Measurements from ENCODE around the gene HOXD8.

HOXD8 gene

DNA sequence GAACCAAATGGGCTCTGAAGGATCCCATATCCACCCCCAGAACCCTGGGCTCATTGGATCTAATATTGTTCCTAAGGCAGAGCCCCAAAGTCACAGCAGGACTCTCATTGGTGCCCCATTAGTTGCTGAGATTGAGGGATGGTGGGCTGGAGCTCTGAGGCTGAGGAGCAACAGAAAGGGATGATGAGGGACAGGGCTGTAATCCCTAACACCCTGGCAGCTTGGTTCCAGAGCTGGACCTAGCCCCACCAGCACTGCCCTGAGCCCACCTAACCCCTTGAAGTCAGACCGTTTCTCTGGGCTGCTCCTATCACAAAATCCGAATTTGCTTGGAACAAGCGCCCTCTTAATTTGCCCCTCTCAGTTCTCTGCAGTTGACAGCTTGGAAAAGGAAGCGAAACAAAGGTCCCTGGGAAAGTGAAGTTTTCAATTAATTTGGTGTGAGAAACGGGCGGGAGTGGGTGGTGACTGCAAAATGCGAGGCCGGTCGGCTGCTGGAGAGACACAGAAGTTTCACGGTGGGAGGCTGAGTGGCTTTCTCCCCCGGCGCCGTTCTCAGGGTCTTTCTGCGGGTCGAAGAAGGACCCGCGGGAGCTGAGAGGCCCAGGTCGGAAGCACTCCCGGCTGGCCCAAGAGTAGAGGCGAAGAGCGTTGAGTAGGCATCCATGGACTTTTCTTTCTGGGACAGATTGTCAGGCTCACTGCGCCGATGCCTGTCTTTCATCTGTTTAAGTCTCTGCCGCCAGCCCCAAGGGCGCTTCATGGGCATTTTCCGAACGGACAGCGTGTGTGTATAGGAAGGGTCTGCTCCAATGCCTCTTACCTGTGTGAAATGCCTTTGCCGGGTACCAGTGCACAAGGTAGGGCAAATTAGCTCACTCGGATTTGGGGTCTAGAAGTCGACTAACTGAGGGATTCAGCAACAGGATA lies 37.9 kb upstream of the HOXD8 start:
- no peak for DNase-seq

- DNase-seq, result no peak
Measured at GRCh38 chr2:176092270-176093144, 37.0 kb upstream of the HOXD8 start, which contains the start of gene HOXD13. HOXD13 (plus strand) TSS chr2:176092721; CDS start chr2:176092891, 170 bp downstream.

DNA sequence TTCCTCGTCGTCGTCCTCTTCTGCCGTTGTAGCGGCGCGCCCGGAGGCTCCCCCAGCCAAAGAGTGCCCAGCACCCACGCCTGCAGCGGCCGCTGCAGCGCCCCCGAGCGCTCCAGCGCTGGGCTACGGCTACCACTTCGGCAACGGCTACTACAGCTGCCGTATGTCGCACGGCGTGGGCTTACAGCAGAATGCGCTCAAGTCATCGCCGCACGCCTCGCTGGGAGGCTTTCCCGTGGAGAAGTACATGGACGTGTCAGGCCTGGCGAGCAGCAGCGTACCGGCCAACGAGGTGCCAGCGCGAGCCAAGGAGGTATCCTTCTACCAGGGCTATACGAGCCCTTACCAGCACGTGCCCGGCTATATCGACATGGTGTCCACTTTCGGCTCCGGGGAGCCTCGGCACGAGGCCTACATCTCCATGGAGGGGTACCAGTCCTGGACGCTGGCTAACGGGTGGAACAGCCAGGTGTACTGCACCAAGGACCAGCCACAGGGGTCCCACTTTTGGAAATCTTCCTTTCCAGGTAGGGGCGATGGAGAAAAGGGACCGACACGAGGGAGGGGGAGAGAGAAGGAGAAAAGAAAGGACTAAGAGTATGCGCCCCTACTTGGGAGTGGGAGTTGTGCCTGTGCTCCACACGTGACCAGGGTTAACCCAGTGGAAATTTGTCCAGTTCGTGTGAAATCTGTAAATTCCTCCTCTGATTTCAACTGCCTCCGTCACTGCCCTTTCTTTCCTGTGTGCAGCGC lies 36.2 kb upstream of the HOXD8 start:
- DNase-seq, result no peak

DNA sequence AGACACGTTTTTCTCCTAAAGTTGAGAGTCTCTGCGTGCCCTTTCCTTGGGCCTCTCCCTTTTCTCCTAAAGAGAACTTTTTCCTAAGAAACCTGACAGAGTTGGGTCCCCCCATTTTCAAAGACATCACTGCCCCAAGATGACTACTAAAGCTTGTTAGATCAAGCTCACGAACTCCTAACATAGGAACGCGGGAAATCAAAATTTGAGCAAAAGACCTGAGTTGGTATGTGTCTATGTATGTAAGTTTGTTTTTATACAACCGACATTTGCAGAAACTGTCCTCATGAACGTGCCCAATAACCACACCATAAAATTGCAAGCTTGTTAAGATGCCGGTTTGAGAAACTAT lies 35.6 kb upstream of the HOXD8 start:
- no peak for DNase-seq

DNA sequence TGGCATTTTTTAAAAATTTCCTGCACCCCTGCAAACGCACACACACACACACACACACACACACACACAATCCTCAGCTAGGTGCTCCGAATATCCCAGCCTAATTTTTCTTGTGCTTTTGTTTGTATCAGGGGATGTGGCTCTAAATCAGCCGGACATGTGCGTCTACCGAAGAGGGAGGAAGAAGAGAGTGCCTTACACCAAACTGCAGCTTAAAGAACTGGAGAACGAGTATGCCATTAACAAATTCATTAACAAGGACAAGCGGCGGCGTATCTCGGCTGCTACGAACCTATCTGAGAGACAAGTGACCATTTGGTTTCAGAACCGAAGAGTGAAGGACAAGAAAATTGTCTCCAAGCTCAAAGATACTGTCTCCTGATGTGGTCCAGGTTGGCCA lies 35.2 kb upstream of the HOXD8 start:
- DNase-seq, result no peak

GRCh38 chr2:176095421-176095820 lies 34.1 kb upstream of the HOXD8 start:
- no peak for DNase-seq

DNA sequence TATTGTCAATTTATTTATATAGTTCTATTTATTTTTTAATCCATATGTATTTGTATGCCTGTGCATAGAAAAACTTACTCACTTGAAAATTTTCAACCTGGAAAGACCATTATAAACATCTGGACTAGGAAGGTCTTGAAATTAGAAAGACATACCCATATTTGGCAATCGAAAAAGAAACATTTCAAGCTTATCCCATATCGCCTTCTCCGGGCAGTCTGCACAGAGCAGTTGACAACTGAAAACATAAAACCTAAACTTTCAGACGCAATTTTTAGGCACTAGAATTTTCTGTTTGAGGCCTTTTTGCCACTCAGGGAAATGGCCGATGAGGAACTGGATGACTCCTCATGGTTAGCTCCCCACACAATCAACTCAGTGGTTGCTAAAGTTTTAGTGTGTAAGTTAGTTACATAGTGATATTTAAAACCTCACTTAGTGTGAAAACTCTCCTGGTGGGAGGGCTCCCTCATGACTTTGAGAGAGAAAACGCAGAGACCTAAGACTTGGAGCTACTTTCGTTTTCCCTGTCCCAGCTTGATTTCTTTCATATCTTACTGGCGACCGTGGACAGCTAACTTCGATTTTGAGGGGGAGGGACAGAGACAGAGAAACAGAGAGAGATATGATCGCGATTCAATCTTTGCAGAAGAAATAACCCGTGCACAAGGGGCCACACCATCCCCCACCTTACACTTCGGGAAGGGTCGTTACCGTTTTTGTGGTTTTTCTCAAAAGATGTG lies 33.1 kb upstream of the HOXD8 start:
- no peak for DNase-seq

GRCh38 chr2:176096986-176097819 lies 32.3 kb upstream of the HOXD8 start:
- peak; percentile 54 for DNase-seq

GRCh38 chr2:176097820-176098365 lies 31.6 kb upstream of the HOXD8 start:
- DNase-seq, result no peak

DNA sequence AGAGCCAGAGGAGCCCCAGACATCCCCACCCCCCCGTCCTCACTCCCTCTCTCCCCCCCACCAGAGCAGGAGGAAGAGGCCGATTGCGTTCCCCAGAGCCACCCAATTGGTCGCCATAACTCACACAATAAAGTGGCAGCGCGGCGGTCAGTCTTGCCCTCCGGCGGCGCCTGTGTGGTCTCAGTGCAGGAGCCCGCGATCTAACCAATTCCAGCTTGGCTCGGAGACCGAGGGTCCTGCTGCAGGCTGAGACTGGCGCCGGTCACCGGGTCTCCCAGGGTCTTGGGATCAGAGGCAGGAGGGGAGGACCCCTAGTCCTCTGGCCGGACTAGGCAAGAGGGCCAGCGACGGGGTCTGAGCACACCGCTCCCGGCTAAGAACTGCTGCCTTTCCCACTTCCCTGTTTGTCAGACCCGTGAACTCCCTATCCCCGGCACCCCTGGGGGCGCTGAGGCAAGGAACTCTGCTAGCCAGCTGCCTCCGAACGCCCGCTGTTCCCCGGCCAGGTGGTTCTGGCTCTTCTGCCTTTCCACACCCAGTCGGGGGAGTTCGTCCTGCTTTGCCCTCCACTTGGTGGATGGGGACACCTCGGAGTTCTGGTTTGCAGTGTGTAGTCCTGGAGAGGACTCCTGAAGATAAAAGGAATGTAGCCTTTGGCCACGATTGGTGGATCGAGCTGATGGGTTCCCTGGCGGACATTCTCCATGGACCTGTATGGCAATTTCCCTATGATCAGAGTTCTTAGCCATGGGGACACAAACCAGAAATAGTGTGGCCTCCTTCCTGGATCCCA lies 30.9 kb upstream of the HOXD8 start:
- DNase-seq, result no peak

- no peak for DNase-seq
Measured at GRCh38 chr2:176099159-176099727, 30.3 kb upstream of the HOXD8 start.

GRCh38 chr2:176099728-176100546 lies 29.6 kb upstream of the HOXD8 start, which contains the start of gene HOXD12:
HOXD12 (plus strand) TSS chr2:176099795; CDS start chr2:176099802, 7 bp downstream.
- DNase-seq, result no peak

DNA sequence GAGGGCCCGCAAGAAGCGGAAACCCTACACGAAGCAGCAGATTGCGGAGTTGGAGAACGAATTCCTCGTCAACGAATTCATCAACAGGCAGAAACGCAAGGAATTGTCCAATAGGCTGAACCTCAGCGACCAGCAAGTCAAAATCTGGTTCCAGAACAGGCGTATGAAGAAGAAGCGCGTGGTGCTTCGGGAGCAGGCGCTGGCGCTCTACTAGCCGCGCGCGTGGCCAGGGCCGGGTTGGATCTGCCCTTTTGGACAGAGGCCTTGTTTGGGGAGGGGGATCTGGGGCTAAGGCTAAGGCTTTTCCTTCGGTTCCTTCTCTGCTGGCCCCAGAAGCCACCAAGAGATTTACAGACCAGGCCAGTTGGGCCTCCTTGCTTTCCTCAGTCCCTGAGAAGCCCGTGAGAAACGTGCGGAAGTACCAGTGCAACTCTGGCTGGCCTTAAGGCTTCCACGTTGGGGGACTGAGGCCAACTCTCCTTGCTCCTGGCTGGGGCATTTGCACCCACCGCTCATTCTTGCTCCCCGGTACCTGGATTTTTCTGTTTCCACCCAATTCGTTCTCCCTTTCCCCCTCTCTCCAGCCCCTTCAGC lies 28.9 kb upstream of the HOXD8 start:
- no peak for DNase-seq

GRCh38 chr2:176101216-176101830 lies 28.2 kb upstream of the HOXD8 start:
- no peak for DNase-seq

DNA sequence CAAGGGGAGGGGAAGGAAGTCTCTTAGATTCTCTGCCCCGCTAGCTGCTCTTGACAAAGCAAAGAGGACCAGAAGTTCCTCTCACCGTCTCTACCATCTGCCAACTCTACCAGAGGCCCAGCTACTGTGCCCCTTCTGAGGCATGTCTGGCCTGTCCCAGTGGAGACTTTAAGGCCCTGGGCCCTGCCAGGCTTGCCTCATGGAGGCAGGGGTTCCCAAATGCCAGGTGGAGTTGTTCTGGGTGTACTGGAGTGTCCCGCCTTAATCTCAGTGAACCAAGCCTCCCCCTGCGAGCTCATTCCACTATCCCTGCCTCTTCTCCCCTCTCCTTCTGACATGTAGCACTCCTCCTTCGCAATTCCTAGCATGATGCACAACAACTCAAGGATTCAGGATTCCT lies 27.7 kb upstream of the HOXD8 start:
- no peak for DNase-seq

DNA sequence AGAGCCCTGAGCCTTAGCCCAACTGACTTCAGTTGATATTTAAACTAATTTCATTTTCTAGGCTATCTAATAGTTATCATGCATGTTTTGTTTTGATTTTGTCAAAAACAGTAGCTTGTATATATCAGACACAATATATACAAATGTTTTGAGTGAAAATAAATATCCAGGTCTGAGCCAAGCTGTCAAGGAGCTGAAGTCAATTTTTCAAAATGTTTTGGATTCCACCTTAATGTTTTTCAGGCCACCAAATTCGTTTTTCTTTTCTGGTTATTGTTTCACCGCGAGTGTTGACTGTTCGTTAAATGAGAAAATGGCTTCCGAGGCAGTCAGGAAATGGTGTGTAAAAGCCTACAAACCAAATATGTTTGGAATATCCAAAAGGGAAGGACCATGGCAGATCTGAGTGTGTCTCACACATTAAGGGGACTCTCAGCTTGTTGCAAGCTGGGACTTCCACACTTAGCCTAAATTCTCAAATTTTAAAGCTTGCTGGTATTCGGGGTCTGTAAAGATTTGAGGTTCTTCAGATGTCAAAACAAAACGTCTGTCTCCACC lies 27.1 kb upstream of the HOXD8 start:
- no peak for DNase-seq

GRCh38 chr2:176103194-176103593 lies 26.3 kb upstream of the HOXD8 start:
- no peak for DNase-seq
